ENCODE data around the gene CATSPER1. TPM values are rescaled to one million over a fixed set of nuclear protein-coding genes. Genes with fewer than 3 reads are reported as not detected.

The CATSPER1 gene
- total RNA-seq, 1 donor from 2014 or later = not detected

DNA sequence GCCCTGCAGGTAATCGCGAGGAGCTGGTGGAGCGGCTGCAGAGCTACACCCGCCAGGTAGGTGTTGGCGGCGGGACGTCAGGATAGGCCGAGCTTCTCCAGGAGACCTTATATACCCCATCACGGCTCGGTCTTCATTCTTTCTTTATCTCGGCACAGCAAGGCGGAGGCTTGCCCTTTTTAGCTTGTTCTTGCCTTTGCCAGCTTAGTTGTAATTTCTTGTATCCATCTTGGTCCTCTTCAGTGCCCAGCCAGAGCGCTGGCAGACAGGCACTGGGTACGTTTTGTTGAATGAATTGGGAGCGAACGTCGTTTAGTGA lies 26.3 kb upstream of the CATSPER1 start:
- Histone ChIP-seq H3K4me1 (peaks cover 48% of the 10 kb centered on the region), H3K27ac (replicated peaks) (peak overlapping the region; percentile 91), H3K9me3 (replicated peaks) (no peaks in the 10 kb centered on the region), H3K27me3 (ENCODE audit: low read depth) (peaks cover 18% of the 10 kb centered on the region), H3K36me3 (peaks cover 44% of the 10 kb centered on the region), H3K4me3 (peak overlapping the region; percentile 100)
- no peak for DNase-seq
- intact Hi-C loops (cut with micrococcal nuclease) = no loop called here
- TF ChIP-seq, protein P1, sequence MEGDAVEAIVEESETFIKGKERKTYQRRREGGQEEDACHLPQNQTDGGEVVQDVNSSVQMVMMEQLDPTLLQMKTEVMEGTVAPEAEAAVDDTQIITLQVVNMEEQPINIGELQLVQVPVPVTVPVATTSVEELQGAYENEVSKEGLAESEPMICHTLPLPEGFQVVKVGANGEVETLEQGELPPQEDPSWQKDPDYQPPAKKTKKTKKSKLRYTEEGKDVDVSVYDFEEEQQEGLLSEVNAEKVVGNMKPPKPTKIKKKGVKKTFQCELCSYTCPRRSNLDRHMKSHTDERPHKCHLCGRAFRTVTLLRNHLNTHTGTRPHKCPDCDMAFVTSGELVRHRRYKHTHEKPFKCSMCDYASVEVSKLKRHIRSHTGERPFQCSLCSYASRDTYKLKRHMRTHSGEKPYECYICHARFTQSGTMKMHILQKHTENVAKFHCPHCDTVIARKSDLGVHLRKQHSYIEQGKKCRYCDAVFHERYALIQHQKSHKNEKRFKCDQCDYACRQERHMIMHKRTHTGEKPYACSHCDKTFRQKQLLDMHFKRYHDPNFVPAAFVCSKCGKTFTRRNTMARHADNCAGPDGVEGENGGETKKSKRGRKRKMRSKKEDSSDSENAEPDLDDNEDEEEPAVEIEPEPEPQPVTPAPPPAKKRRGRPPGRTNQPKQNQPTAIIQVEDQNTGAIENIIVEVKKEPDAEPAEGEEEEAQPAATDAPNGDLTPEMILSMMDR (IDR thresholded peaks at IDR 0.05; ENCODE audit: borderline replicate concordance) = no peak

DNA sequence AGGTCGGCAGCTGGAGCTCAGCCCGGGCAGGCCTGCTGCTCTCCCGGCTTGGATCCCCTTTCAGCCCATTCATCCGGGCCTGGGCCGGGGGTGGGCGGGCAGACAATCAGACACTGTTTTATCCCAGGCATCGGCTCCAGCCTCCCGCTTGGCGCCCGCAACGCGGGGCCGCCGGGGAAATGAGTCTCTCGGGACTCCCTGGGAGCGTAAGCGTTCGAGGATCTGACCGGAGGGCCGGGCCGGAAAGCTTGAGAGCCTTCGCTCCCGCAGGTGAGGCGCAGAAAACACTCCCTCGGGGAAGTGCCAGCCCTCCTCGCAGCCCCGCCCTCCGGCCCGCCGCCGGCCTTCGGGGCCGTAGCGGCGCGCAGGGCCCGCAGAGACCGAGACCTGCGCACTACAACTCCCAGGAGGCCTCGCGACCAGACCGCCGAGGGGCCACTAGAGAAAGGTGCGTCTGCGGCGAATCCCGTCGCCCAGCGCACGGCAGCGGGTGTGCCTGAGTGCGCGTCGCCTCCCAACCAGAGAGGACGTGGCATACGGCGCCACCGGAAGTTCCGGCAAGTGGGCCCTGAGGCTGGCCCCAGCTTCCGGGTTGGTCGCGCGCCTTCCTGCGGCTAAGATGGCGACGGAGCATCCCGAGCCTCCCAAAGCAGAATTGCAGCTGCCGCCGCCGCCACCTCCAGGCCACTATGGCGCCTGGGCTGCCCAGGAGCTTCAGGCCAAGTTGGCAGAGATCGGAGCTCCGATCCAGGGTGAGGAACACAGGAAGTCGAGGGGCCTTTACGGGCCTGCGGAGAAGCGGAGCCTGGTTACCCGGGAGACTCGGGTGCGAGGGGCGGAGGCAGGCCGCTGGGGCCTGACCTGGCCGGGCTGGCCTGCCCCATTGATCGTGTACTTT lies 25.7 kb upstream of the CATSPER1 start, which contains the start of gene SF3B2:
Gene SF3B2, plus strand, starts transcription at position 599 of the 898 bp plus-strand sequence. Its CDS starts 21 bp downstream, at position 620.
- peak within 1 kb of the TSS; percentile 91 for H3K27ac ChIP-seq (replicated peaks)
- peaks cover 38% of the 10 kb centered on the region for H3K36me3 ChIP-seq
- no peaks in the 10 kb centered on the region for H3K9me3 ChIP-seq (replicated peaks)
- intact Hi-C loops (cut with micrococcal nuclease) = no loop called here
- peaks cover 55% of the 10 kb centered on the region for H3K4me1 ChIP-seq
- TF ChIP-seq, protein P1 (IDR thresholded peaks at IDR 0.05; ENCODE audit: borderline replicate concordance) = no peak
- H3K27me3 ChIP-seq (ENCODE audit: low read depth) = peaks cover 24% of the 10 kb centered on the region
- peak within 1 kb of the TSS; percentile 100 for H3K4me3 ChIP-seq
- peak; percentile 98 for DNase-seq

DNA sequence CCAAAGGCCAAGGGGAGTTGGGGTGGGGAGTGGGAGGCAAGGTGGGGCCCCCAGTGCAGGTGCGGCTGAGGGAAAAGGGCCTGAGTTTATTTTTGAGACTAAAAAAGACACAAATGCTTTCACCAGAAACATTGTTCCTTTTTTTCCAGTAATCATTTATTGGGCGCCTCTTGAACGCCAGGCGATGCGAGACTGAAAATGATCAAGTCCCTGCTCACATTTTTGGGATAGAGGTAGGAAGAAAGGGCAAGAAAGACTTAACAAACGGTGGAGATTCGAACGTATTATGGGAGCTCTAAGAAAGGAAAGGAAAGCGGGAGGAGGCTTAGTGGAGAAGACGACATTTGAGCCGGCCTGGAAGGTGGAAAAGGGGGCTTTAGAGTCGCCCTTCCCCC lies 25.1 kb upstream of the CATSPER1 start:
- H3K9me3 ChIP-seq (replicated peaks) = no peaks in the 10 kb centered on the region
- H3K27me3 ChIP-seq (ENCODE audit: low read depth) = peaks cover 31% of the 10 kb centered on the region
- intact Hi-C loops (cut with micrococcal nuclease) = no loop called here
- TF ChIP-seq, protein P1 (IDR thresholded peaks at IDR 0.05; ENCODE audit: borderline replicate concordance) = no peak
- peaks cover 32% of the 10 kb centered on the region for H3K36me3 ChIP-seq
- H3K27ac ChIP-seq (replicated peaks) = peak overlapping the region; percentile 91
- peak overlapping the region; percentile 100 for H3K4me3 ChIP-seq
- H3K4me1 ChIP-seq = peaks cover 55% of the 10 kb centered on the region
- DNase-seq = no peak

DNA sequence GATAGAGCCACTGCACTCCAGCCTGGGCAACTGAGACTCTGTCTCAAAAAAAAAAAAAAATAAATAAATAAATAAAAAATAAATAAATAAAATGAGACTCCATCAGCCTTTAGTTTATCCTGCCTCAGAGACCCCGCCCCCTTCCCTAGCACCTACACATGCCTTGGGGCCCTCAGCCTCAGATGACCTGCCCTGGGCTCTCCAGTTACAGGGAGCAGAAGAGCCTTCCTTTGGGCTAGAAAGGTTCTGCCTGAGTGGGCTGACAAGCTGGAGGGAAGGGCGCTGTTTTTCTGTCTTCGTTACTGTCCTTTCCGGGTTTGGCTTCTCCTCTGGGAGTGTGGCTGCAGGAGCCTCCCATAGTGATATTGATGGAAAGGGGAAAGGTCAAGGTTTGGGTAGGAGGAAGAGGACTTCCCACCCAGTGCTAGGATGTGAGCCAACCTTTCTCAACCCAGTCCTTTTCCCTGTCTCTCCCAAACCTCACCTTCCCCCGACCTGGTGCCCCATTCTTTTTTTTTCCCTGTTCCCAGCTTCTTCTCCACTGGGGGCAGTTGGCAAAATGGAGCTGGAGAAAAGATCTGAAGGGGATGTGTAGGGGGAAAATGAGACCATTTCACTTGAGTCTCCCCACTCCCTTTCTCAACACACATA lies 24.4 kb upstream of the CATSPER1 start:
- Histone ChIP-seq H3K27ac (replicated peaks) (peak overlapping the region; percentile 91), H3K4me3 (no peak overlapping the region), H3K27me3 (ENCODE audit: low read depth) (peaks cover 34% of the 10 kb centered on the region), H3K9me3 (replicated peaks) (no peaks in the 10 kb centered on the region), H3K4me1 (peaks cover 55% of the 10 kb centered on the region), H3K36me3 (peaks cover 25% of the 10 kb centered on the region)
- TF ChIP-seq, protein P1 (IDR thresholded peaks at IDR 0.05; ENCODE audit: borderline replicate concordance) = no peak
- intact Hi-C loops (cut with micrococcal nuclease) = no loop called here
- DNase-seq = no peak

DNA sequence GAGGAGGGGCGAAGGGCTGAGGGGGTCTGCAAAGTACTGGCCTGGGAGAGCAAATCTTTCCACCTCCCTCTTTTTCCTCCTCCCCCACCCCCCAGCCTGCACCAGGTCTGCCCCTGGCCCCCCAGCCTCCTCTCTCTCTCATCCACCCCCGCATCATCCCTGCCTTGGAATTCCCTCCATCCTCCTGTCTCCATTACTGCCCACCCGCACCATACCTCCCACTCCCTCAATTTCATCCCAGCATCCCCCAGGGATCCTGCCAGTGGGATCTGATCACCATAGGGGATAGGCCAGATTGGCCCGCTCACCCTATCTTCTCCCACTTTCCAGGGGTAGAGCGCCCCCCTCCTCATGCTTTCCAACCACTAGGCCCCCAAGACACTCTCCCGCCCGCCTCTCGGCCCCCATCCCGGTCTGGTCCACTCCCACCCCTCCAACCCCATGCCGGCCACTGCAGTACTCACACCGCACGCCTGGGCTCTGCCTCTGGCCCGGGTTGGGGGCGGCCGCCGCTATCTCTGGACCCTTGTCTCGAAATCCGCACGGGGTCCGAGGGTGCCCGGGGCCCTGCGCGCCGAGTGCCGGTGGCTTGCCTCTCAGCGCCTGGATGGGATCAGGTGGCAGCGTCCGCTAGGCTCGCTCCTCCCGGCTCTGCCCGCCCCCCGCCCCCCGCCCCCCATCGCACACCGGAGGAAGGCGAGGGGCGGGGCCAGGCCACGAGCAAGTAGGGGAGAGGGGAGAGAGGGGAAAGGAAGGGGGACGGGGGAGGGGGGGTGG lies 22.5 kb upstream of the CATSPER1 start, which contains the start of gene GAL3ST3:
Gene GAL3ST3, minus strand, starts transcription at position 615 of the 777 bp plus-strand sequence. CDS start 3,746 bp downstream, outside the sequence.
- H3K9me3 ChIP-seq (replicated peaks) = no peaks in the 10 kb centered on the region
- peak within 1 kb of the TSS; percentile 57 for H3K27ac ChIP-seq (replicated peaks)
- no peak for DNase-seq
- H3K27me3 ChIP-seq (ENCODE audit: low read depth) = peaks cover 34% of the 10 kb centered on the region
- H3K4me1 ChIP-seq = peaks cover 56% of the 10 kb centered on the region
- intact Hi-C loops (cut with micrococcal nuclease) = no loop called here
- TF ChIP-seq, protein P1 (IDR thresholded peaks at IDR 0.05; ENCODE audit: borderline replicate concordance) = no peak
- peak within 1 kb of the TSS; percentile 54 for H3K4me3 ChIP-seq
- H3K36me3 ChIP-seq = peaks cover 5% of the 10 kb centered on the region
